Suprapubic skin (tissue), 4 donors: Measurements from ENCODE around the gene PTPRD.

Experiments
- CTCF ChIP-seq, 2 donors: fragments of 200-600 bp in 1 of 2; fragments of 450-650 bp in 1 of 2; sonication (generic) in 1 of 2; IDR thresholded peaks; one replicate each; pipeline ENCODE4 v1.5.1; 2016 to 2019; ENCODE audit warnings: antibody characterized with exemption in 2 of 2, mild to moderate bottlenecking in 1 of 2, moderate library complexity in 1 of 2
- POLR2A ChIP-seq, 2 donors: fragments of 450-650 bp; IDR thresholded peaks; one replicate each; pipeline ENCODE4 v1.6.1; 2017; ENCODE audit warnings: antibody characterized with exemption in 2 of 2, mild to moderate bottlenecking in 2 of 2, moderate library complexity in 2 of 2
- POLR2AphosphoS5 ChIP-seq, 3 donors: sonication (generic); formaldehyde crosslinking; IDR thresholded peaks; one replicate each; pipeline ENCODE4 v1.6.1; 2017; ENCODE audit warnings: antibody characterized with exemption in 3 of 3

DNA sequence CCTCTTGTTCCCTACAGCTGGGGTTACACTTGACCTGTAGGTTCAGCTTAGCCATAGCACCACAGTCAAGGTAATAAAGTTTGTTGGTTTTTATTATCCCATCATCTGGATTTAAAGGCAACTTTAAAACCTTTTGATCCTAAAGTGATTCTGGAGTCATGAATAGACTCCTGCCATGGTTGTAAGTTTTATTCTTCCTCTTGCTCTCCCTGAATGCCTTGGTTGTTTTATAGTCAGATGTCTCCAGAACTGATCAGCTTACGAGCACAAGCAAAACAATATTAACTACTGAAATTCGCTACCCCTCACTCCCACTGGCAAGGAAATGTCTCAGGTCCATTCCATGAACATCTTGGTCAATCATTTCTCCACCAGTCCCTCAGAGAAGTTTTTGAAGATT lies 1328.6 kb downstream of the PTPRD start:
- TF ChIP-seq CTCF (IDR thresholded peaks at IDR 0.05) = no peak
- no peak for TF ChIP-seq POLR2AphosphoS5 (IDR thresholded peaks at IDR 0.05)
- no peak for TF ChIP-seq POLR2A (IDR thresholded peaks at IDR 0.05)
